IMR-90 (cell line): Measurements from ENCODE around the gene LCNL1. TPM values are rescaled to one million over a fixed set of nuclear protein-coding genes. Genes with fewer than 3 reads are reported as not detected.

Experiments
- ATAC-seq: fragments of 200-7000 bp; cut with Tn5 transposase; 2 replicates; pipeline ENCODE4 v1.9.1; 2020; ENCODE audit warnings: low read depth, mild to moderate bottlenecking, moderate library complexity
- BruUV-seq: library from RNA; stranded (reverse); fragments of 400-500 nt; replicated peaks from 2 replicates; lab custom pipeline; 2021; lab: Mats Ljungman, UMichigan
- CTCF ChIA-PET: fragments of 300-600 bp; formaldehyde crosslinking; extraction: SDS; loops from one replicate; lab custom pipeline; 2021; ENCODE audit warnings: antibody characterized with exemption; lab: Yijun Ruan, JAX
- POLR2A ChIA-PET: fragments of 300-600 bp; sonication (Branson Sonifier 250); formaldehyde crosslinking; loops from one replicate; lab custom pipeline; 2022; ENCODE audit warnings: antibody characterized with exemption; ENCODE audit not compliant: unreplicated experiment; lab: Charles Lee
- DNase-seq: peaks from one replicate; pipeline ENCODE4 v3.0.0; 2013
- H2AFZ ChIP-seq: replicated peaks from 2 replicates; pipeline ENCODE3; 2013; ENCODE audit warnings: low read length, mild to moderate bottlenecking; ENCODE audit not compliant: poor library complexity
- H2AK5ac ChIP-seq: 2 replicates; pipeline ENCODE4 v1.6.1; 2013; ENCODE audit warnings: low read depth, low read length, inconsistent platforms
- H2AK9ac ChIP-seq: replicated peaks from 2 replicates; pipeline ENCODE3; 2013; ENCODE audit warnings: mild to moderate bottlenecking, low read depth, low read length, moderate library complexity; ENCODE audit not compliant: poor library complexity
- H2BK120ac ChIP-seq: 2 replicates; pipeline ENCODE4 v1.6.1; 2013; ENCODE audit warnings: low read depth, low read length, inconsistent platforms
- H2BK15ac ChIP-seq: 3 replicates; pipeline ENCODE4 v1.6.1; 2013; ENCODE audit warnings: low read depth, low read length, inconsistent platforms
- H2BK20ac ChIP-seq: 2 replicates; pipeline ENCODE4 v1.6.1; 2013; ENCODE audit warnings: low read depth, mild to moderate bottlenecking, inconsistent platforms, low read length, moderate library complexity
- H2BK5ac ChIP-seq: 2 replicates; pipeline ENCODE4 v1.6.1; 2013; ENCODE audit warnings: mild to moderate bottlenecking, low read depth, low read length, inconsistent platforms; ENCODE audit not compliant: poor library complexity, severe bottlenecking
- H3K14ac ChIP-seq: replicated peaks from 2 replicates; pipeline ENCODE4 v1.6.1; 2013; ENCODE audit warnings: low read depth, low read length, inconsistent platforms
- H3K18ac ChIP-seq: 2 replicates; pipeline ENCODE4 v1.6.1; 2013; ENCODE audit warnings: low read depth, low read length, control low read depth
- H3K23ac ChIP-seq: 2 replicates; pipeline ENCODE4 v1.6.1; 2013; ENCODE audit warnings: low read depth, low read length, inconsistent platforms
- H3K27ac ChIP-seq: 2 replicates; pipeline ENCODE4 v1.5.1; 2013; ENCODE audit warnings: mild to moderate bottlenecking, control low read depth, low read length; ENCODE audit not compliant: insufficient read depth
- H3K27me3 ChIP-seq: 2 replicates; pipeline ENCODE4 v1.6.1; 2013; ENCODE audit warnings: low read length; ENCODE audit not compliant: control insufficient read depth, insufficient read depth
- H3K36me3 ChIP-seq: 2 replicates; pipeline ENCODE4 v1.6.1; 2013; ENCODE audit warnings: low read length, mixed read lengths; ENCODE audit not compliant: control insufficient read depth, insufficient read depth
- H3K4ac ChIP-seq: 2 replicates; pipeline ENCODE4 v1.6.1; 2013; ENCODE audit warnings: low read depth, low read length, inconsistent platforms
- H3K4me1 ChIP-seq: 2 replicates; pipeline ENCODE4 v1.6.1; 2013; ENCODE audit warnings: low read length, mixed read lengths; ENCODE audit not compliant: control insufficient read depth, insufficient read depth
- H3K4me2 ChIP-seq: 2 replicates; pipeline ENCODE4 v1.6.1; 2013; ENCODE audit warnings: low read depth, mild to moderate bottlenecking, control low read depth, low read length, moderate library complexity
- H3K4me3 ChIP-seq: 2 replicates; pipeline ENCODE4 v1.5.1; 2013; ENCODE audit warnings: low read depth, mild to moderate bottlenecking, control low read depth, low read length, moderate library complexity; ENCODE audit not compliant: insufficient read depth
- H3K56ac ChIP-seq: 2 replicates; pipeline ENCODE4 v1.6.1; 2013; ENCODE audit warnings: low read length, inconsistent platforms; ENCODE audit not compliant: insufficient read depth; ENCODE audit errors: extremely low read depth
- H3K79me1 ChIP-seq, 2 experiments: 2 replicates each; pipeline ENCODE4 v1.6.1; 2013; ENCODE audit warnings: low read length in 2 of 2, inconsistent platforms in 1 of 2, low read depth in 1 of 2
- H3K9ac ChIP-seq: 2 replicates; pipeline ENCODE4 v1.6.1; 2013; ENCODE audit warnings: low read depth, low read length, control low read depth
- H3K9me1 ChIP-seq: 2 replicates; pipeline ENCODE4 v1.6.1; 2013; ENCODE audit warnings: low read length, inconsistent platforms; ENCODE audit not compliant: insufficient read depth
- H3K9me3 ChIP-seq: 2 replicates; pipeline ENCODE4 v1.6.1; 2013; ENCODE audit warnings: low read length; ENCODE audit not compliant: control insufficient read depth, insufficient read depth
- H4K20me1 ChIP-seq: 2 replicates; pipeline ENCODE4 v1.6.1; 2013; ENCODE audit warnings: low read length, inconsistent platforms; ENCODE audit not compliant: insufficient read depth
- H4K5ac ChIP-seq: 2 replicates; pipeline ENCODE4 v1.6.1; 2013; ENCODE audit warnings: mild to moderate bottlenecking, low read depth, low read length, control low read depth
- H4K8ac ChIP-seq, 2 experiments: 2 replicates each; pipeline ENCODE4 v1.6.1; 2013; ENCODE audit warnings: low read depth in 2 of 2, low read length in 2 of 2, control low read depth in 1 of 2, inconsistent platforms in 1 of 2
- H4K91ac ChIP-seq: 2 replicates; pipeline ENCODE4 v1.6.1; 2013; ENCODE audit warnings: low read depth, low read length, inconsistent platforms; ENCODE audit not compliant: insufficient read depth
- BHLHE40 ChIP-seq: fragments of 150-350 bp; IDR thresholded peaks from 2 replicates; pipeline ENCODE4 v1.6.1; 2016; ENCODE audit warnings: mild to moderate bottlenecking, low read depth, low read length
- CEBPB ChIP-seq: IDR thresholded peaks from 2 replicates; pipeline ENCODE4 v1.6.1; 2012; ENCODE audit warnings: low read depth, low read length, improper control_type of control experiment
- CHD1 ChIP-seq: IDR thresholded peaks from 2 replicates; pipeline ENCODE4 v1.6.1; 2012; ENCODE audit warnings: low read depth, low read length, improper control_type of control experiment
- CTCF ChIP-seq: conservative IDR thresholded peaks from 2 replicates; pipeline ENCODE4 v1.5.1; 2012; ENCODE audit warnings: mild to moderate bottlenecking, low read depth, low read length, improper control_type of control experiment
- ELK1 ChIP-seq: fragments of 150-350 bp; IDR thresholded peaks from 2 replicates; pipeline ENCODE4 v1.6.1; 2016; ENCODE audit warnings: low read depth, mild to moderate bottlenecking, low read length, moderate library complexity, borderline replicate concordance
- FOS ChIP-seq: fragments of 150-350 bp; IDR thresholded peaks from 2 replicates; pipeline ENCODE4 v1.6.1; 2016; ENCODE audit warnings: low read depth, low read length
- MAFK ChIP-seq: IDR thresholded peaks from 2 replicates; pipeline ENCODE4 v1.6.1; 2012; ENCODE audit warnings: low read depth, low read length, improper control_type of control experiment
- MAZ ChIP-seq: IDR thresholded peaks from 2 replicates; pipeline ENCODE4 v1.6.1; 2012; ENCODE audit warnings: low read depth, mild to moderate bottlenecking, low read length, improper control_type of control experiment, moderate library complexity, borderline replicate concordance
- MXI1 ChIP-seq: IDR thresholded peaks from 2 replicates; pipeline ENCODE4 v1.6.1; 2012; ENCODE audit warnings: low read depth, mild to moderate bottlenecking, low read length, moderate library complexity, borderline replicate concordance
- NFE2L2 ChIP-seq: fragments of 150-350 bp; IDR thresholded peaks from 2 replicates; pipeline ENCODE4 v1.6.1; 2016; ENCODE audit warnings: low read depth, mild to moderate bottlenecking, low read length
- RAD21 ChIP-seq: IDR thresholded peaks from 2 replicates; pipeline ENCODE4 v1.6.1; 2012; ENCODE audit warnings: low read length, improper control_type of control experiment
- RFX5 ChIP-seq: IDR thresholded peaks from 2 replicates; pipeline ENCODE4 v1.8.0; 2012; ENCODE audit warnings: low read depth, mild to moderate bottlenecking, low read length, moderate library complexity
- SMC3 ChIP-seq: fragments of 150-350 bp; IDR thresholded peaks from 2 replicates; pipeline ENCODE4 v1.6.1; 2016; ENCODE audit warnings: low read depth, mild to moderate bottlenecking, antibody characterized with exemption, low read length, moderate library complexity
- USF2 ChIP-seq: fragments of 150-350 bp; IDR thresholded peaks from 2 replicates; pipeline ENCODE4 v1.6.1; 2017; ENCODE audit warnings: mild to moderate bottlenecking, antibody characterized with exemption, low read length, low read depth
- WGBS, 2 experiments: methylation state at CpG; one replicate each; pipeline versions ENCODE4 v1.1.5 to v1.1.7; 2013; ENCODE audit warnings: missing lambda C conversion rate in 2 of 2; ENCODE audit not compliant: insufficient read length in 1 of 2; ENCODE audit errors: extremely low coverage in 2 of 2; 5-methylcytosine and 5-hydroxymethylcytosine counted together
- dilution Hi-C: fragments of 300-500 bp; cut with HindIII; formaldehyde crosslinking; loops from one replicate; pipeline ENCODE4 v1.14.3; 2018; ENCODE audit warnings: low sequenced_read_pairs; ENCODE audit not compliant: unreplicated experiment
- in situ Hi-C: fragments of 300-500 bp; cut with MboI; formaldehyde crosslinking; loops from 3 replicates; pipeline ENCODE4 v1.14.3; 2019; ENCODE audit warnings: low sequenced_read_pairs, inconsistent platforms, mixed read lengths
- intact Hi-C: fragments of 100-400 bp; cut with micrococcal nuclease; formaldehyde crosslinking; loops from 2 replicates; pipeline ENCODE4 v1.10.0; 2022
- polyA plus RNA-seq, 3 experiments: library from polyadenylated mRNA; depleted of rRNA; stranded (reverse); fragments of >200 nt; gene quantifications; 2 replicates each; pipeline ENCODE4 v1.2.3, GENCODE V29; 2012; ENCODE audit warnings: low replicate concordance in 1 of 3
- total RNA-seq: library from RNA; depleted of rRNA; stranded (reverse); fragments of >200 nt; gene quantifications from 2 replicates; pipeline ENCODE4 v1.2.3, GENCODE V29; 2012

Gene LCNL1
- total and polyA plus RNA-seq, 2 of the 4 experiments (the other 2 are of a cell fraction) = 0.15 TPM; not detected in 1

GRCh38 chr9:136937186-136938001 lies 45.4 kb upstream of the LCNL1 start:
- WGBS, 2 experiments = 87% methylated on average over 3 of the region's 15 CpGs; no CpG with 5 or more reads in 1 of the 2 experiments

More at GRCh38 chr9:136937186-136938001, 45.4 kb upstream of the LCNL1 start:
- H2BK15ac ChIP-seq = no peak overlapping the region
- BruUV-seq = no TSS peak
- no peak overlapping the region for H2BK120ac ChIP-seq
- H3K36me3 ChIP-seq = peaks cover 42% of the 10 kb centered on the region
- dilution Hi-C loops (no loop called here), in situ Hi-C loops (no loop called here), intact Hi-C loops (no loop called here)
- no peak overlapping the region for H2BK20ac ChIP-seq
- peaks cover 13 to 38% of the 10 kb centered on the region in 2 experiments; a peak in 3 of 4 replicates for H3K79me1 ChIP-seq
- H4K8ac ChIP-seq = no peak overlapping the region
- H2AFZ ChIP-seq = no peak overlapping the region
- H3K4ac ChIP-seq = no peak overlapping the region
- H2BK5ac ChIP-seq = no peak overlapping the region
- H4K91ac ChIP-seq = no peak overlapping the region
- DNase-seq (no peak), ATAC-seq (no peak)
- peak overlapping the region; percentile 55 for H2AK9ac ChIP-seq
- peaks cover 4% of the 10 kb centered on the region; the same call in 1 of the 2 replicates for H3K9me1 ChIP-seq
- H3K14ac ChIP-seq = no peak overlapping the region
- H2AK5ac ChIP-seq = no peak overlapping the region
- ChIA-PET CTCF (interaction anchor here (0.7 to 1.4 kb wide), 2 partner anchors 10 to 11 kb away, joined by 3 to 5 read pairs; no protein-coding TSS in a partner anchor), POLR2A (no interaction called here)
- no peak overlapping the region for H3K23ac ChIP-seq
- no peaks in the 10 kb centered on the region for H3K4me1 ChIP-seq
- H3K9ac ChIP-seq = no peak overlapping the region
- H3K4me2 ChIP-seq = no peak overlapping the region
- H3K27ac ChIP-seq = no peak overlapping the region
- H3K27me3 ChIP-seq = no peaks in the 10 kb centered on the region
- H3K56ac ChIP-seq = no peak overlapping the region
- H4K5ac ChIP-seq = no peak overlapping the region
- no peak overlapping the region for H3K18ac ChIP-seq
- H3K4me3 ChIP-seq = no peak overlapping the region
- H4K20me1 ChIP-seq = peaks cover 8% of the 10 kb centered on the region
- no peak for TF ChIP-seq FOS
- TF ChIP-seq MAZ = no peak
- no peak for TF ChIP-seq NFE2L2
- no peak for TF ChIP-seq USF2
- TF ChIP-seq SMC3 = no peak
- no peak for TF ChIP-seq RAD21
- TF ChIP-seq BHLHE40 = no peak
- TF ChIP-seq CHD1 = no peak
- no peak for TF ChIP-seq RFX5
- no peak for TF ChIP-seq MAFK
- TF ChIP-seq CEBPB = no peak
- TF ChIP-seq CTCF = no peak
- TF ChIP-seq ELK1 = no peak
- TF ChIP-seq MXI1 = no peak
- H3K9me3 ChIP-seq = no peaks in the 10 kb centered on the region
